Breast epithelium (tissue), 3 donors: ENCODE results near the gene ZNF462.

Experiments
- CTCF ChIP-seq, 3 donors: fragments of 450-650 bp; IDR thresholded peaks; one replicate each; pipeline ENCODE4 v1.5.1; 2016 to 2017; ENCODE audit warnings: antibody characterized with exemption in 3 of 3, mild to moderate bottlenecking in 3 of 3, moderate library complexity in 3 of 3
- POLR2A ChIP-seq: fragments of 450-650 bp; IDR thresholded peaks from one replicate; pipeline ENCODE4 v1.6.1; 2016; ENCODE audit warnings: antibody characterized with exemption, mild to moderate bottlenecking, moderate library complexity
- POLR2AphosphoS5 ChIP-seq, 3 donors: sonication (generic); formaldehyde crosslinking; IDR thresholded peaks; one replicate each; pipeline ENCODE4 v1.6.1; 2017; ENCODE audit warnings: antibody characterized with exemption in 3 of 3

- TF ChIP-seq POLR2AphosphoS5 (IDR thresholded peaks at IDR 0.05) = no peak
- no peak for TF ChIP-seq CTCF (IDR thresholded peaks at IDR 0.05)
- no peak for TF ChIP-seq POLR2A
Measured at GRCh38 chr9:106925392-106925791, 62.4 kb downstream of the ZNF462 start.
